Activated CD4-positive, CD25-positive, alpha-beta regulatory T cell (primary cell): ENCODE data around the gene FOXP3.
"Not testable (repeated sequence)": the region's sequence is repeated elsewhere in the genome, so short reads cannot be mapped to it uniquely, and the experiment has no call there.

Source experiments
- DNase-seq, 4 experiments: peaks; one replicate each; lab custom pipeline; 2025; lab: John Stamatoyannopoulos, UW

The FOXP3 gene, protein sequence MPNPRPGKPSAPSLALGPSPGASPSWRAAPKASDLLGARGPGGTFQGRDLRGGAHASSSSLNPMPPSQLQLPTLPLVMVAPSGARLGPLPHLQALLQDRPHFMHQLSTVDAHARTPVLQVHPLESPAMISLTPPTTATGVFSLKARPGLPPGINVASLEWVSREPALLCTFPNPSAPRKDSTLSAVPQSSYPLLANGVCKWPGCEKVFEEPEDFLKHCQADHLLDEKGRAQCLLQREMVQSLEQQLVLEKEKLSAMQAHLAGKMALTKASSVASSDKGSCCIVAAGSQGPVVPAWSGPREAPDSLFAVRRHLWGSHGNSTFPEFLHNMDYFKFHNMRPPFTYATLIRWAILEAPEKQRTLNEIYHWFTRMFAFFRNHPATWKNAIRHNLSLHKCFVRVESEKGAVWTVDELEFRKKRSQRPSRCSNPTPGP

GRCh38 chrX:49264460-49264859 is at the start of gene FOXP3:
TSS of gene FOXP3 (minus strand) at chrX:49264710. CDS start at chrX:49258505, 6,205 bp downstream.
- DNase-seq: peak in 2 of 4 experiments; percentile 6 to 32

DNA sequence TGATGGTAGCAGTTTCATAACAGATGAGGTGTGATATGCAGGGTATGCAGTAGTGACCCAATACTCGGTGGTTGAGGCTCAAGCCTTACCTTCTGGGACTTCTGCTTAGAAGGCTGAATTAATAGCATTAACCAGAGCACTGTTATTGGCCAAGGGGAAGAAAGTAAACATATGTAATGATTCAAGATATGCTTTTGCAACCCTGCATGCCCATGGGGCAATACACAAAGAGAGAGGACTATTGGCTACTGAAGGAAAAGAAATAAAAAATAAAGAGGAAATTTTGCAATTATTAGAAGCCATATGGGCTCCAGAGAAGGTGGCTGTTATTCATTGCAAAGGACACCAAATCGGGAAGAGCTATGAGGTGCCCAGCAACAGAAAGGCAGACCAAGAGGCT is 47.7 kb upstream of the FOXP3 start:
- DNase-seq: no peak

GRCh38 chrX:49310371-49310770 is 45.9 kb upstream of the FOXP3 start:
- DNase-seq: no peak

GRCh38 chrX:49309401-49309981 is 45.0 kb upstream of the FOXP3 start:
- no peak for DNase-seq

DNA sequence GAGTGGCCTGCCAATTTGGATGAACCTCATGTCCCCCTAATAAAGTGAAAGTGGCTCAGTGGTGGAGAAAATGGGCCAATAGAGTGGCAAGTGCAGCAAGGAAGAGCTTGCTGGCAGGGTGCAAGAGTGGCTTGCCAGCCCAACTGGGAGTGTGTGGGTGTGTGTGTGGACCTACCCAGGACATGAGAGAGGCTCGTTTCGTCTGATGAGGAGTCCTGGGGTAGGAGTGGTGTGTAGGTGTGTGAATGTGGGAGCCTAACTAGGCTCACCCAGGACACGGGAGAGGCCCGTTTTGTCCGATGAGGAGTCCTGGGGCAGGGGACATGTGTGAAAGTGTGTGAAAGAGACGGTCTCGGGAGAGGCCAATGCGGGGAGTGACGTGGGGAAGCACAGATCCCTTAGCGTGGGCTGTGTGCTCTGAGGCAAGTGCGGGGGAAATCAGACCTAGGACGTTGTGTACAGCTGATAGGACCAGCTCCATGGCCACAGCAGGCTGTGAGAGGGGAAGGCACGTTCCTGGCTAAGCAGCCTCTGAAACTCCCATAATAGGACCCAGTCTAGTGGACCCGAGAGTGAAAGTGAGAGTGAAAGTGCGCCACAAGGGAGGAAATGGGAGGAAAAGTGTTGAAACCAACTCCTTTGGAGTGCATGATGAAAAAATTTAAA is 44.2 kb upstream of the FOXP3 start:
- DNase-seq: no peak

DNA sequence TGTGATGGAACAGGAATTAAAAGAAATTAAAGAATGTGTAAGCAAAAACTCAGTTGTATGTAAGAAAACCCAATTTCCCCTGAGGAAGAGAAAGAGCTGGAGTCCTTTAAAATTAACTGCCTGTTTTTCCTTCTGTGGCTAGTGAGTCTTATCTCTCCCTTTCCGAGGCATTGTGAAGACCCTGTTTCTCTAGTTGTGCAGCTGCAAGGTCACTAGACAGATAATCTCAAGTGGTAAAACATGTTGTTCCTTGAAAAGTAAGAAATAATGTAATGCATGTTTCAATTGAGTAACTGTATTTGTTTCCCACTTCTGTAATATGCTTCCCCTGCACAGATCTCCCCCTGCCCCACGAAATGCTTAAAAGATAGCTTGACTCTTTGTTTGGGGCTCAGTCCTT is 43.3 kb upstream of the FOXP3 start:
- not testable (repeated sequence) for DNase-seq

DNA sequence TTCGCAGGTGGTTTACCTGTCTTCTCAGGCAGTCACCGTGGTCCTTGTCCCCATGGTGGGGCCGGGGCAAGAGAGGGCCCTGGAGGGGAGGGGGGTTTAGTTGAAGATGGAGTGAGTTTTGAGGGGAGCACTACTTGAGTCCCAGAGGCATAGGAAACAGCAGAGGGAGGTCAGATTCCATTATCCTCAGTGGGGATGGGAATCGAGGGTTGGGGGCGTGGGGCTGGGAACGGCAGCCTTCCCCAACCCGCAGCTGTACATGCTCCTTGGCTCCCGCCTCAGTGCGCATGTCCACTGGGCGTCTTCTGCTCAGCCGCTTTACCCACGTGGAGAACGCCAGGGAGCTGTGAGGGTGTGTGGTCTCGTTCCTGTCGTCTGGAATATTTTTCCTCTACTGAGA is 38.8 kb upstream of the FOXP3 start, which contains the start of gene GAGE10:
Gene GAGE10 (plus strand): TSS at position 301 of the 400 bp plus-strand sequence. CDS start 1,214 bp downstream, outside the sequence.
- DNase-seq: no peak

GRCh38 chrX:49300703-49301102 is 36.2 kb upstream of the FOXP3 start:
- no peak for DNase-seq

DNA sequence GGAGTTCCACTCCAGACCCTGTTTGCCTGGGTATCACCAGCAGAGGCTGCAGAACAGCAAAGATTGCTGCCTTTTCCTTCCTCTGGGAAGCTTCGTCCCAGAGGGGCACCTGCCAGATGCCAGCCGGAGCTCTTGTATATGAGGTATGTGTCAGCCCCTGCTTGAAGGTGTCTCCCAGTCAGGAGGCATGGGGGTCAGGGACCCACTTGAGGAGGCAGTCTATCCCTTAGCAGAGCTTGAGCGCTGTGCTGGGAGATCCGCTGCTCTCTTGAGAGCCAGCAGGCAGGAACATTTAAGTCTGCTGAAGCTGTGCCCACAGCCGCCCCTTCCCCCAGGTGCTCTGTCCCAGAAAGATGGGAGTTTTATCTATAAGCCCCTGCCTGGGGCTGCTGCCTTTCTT is 34.8 kb upstream of the FOXP3 start:
- not testable (repeated sequence) for DNase-seq

DNA sequence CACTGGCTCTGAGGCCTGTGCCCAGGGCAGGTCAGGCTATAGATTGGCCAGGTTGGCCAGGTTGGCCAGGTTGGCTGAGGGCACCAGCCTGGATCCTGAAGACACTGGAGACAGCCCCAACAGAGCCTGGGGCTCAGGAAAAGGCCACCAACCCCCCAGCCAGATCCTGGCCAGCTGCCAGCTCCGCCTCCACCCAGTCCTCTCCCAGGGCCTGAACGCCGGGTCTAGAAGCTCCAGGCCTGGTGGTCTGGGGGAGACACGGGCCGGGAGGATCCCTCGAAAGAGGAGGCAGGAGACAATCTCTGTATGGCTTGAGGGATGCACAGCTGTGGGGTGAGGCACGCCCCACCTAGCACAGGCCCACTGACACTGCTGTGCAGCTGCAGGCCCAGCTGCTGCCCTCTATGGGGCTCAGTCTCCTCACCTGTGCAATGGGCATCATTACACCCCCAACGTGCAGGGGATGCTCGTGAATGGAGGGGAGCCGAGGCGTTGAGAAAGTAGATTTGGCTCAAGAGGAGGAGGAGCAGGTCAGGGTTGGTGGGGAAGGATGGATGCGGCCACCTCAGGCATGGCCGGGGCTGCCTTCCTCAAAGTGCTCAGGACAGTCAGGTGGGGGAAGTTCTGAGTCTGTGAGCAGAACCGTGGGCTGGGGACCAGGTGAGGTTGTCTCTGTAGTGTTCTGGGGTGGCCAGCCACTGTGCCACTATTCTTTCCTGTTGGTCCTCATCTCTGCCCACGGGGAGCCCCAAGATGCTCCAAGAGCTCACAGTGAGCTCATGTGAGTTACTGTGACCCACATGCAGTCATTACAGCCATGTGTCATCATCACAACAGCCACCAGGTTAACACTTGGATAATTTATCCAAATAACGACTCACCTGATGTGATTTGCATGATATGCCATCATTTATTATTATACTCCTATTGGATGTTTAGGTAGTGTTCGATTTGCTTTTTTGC is 28.2 kb upstream of the FOXP3 start:
- no peak for DNase-seq

DNA sequence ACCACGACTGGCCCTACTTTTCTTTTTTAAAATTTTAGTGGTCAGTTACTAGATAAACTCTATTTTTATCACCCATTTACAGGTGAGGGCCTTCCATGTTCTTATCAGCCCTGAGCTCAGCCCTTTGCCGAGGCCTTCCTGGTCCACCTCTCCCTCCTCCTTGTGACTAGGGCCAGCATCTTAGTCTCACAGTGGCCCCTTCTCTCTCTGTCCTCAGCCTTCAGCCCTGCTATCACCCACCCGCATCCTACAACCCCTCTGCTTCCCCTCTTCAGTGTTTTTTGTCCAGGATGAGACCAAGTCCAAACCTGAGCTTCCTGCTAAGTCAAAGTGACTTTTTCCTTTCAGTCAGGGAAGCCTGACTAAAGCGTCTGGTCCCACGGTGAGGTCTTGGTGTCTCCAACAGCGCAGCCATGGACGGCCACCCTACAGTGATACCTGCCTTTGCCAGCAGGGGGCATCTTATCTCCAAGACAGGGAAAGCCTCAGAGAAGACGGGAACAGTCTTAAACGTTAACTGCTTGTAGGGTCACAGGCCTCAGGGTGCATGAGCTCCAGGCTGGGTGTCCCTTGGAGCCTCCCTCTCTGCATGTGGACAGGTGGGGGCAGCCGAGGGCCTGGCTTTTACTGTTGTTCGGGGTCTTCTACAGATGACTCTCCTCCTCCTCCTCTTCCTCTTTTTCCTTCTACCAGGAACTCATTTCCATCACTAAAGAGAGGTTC is 27.3 kb upstream of the FOXP3 start:
- peak; percentile 29 to 59 (median 42) for DNase-seq

DNA sequence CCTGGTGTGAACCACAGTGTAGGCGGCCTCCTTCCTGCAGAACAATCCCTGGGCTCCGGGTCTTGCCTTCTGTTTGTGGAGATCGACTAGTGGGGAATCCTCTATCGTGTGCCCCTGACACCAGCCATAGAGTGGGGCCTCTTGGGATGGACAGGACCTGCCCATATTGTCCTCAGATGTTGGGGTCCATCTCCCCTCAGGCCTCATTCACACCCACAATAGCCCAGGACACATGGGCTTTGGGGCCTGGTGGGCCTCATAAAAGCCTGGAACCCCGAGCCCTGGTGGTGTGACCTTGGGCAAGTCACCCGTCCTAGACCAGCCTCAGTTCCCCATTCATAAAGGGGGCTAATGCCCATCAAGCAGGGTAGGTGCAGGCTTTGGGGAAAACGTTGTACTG is 25.7 kb upstream of the FOXP3 start:
- no peak for DNase-seq

DNA sequence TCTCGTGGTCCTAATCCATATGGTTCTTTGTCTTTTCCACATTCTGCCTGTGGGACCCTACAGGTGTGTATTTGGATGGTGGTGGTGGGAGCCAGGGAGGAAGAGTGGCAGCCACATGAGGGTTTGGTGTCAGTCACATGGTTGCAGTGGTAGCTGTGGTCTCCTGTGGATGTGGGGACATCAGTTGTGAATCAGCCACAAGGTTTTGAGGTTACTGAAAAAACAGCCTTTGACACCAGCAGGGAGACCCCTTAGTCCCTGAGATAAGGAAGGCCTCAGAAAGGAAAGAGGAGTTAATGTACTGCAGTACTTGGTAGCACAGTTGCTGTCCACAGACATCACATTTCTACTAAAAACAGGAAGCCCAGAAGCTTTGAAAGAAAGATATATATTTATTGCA is 23.2 kb upstream of the FOXP3 start:
- DNase-seq: no peak

DNA sequence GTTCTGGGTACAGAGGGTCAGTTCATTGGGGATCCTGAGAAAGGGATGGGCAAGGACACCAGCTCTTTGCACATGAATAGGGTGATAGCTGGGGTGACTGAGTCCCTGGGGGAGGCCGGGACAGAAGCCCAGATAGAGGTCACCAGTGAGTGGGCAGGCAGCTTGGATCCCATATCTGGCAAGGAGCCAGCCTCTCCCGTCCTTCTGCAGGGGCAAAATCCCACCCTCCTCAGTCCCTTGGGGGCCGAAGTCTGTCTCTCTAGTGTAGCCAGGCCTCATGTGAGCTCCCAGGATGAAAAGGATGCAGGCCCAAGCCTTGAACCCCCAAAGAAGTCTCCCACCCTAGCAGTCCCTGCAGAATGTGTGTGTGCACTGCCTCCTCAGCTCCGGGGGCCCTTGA is 22.1 kb upstream of the FOXP3 start:
- DNase-seq: no peak

DNA sequence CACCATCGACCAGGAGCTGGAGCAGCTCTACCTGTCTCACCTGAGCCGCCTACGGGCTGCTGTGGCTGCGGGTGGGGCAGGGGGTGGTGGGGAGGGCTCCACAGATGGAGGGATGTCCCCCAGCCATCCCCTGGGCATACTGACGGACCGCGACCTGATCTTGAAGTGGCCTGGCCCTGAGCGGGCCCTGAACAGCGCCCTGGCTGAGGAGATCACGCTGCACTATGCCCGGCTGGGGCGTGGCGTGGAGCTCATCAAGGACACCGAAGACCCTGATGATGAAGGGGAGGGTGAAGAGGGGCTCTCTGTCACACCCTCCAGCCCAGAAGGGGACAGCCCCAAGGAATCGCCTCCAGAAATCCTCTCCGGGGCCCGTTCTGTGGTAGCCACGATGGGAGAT is 21.6 kb upstream of the FOXP3 start:
- DNase-seq: no peak

DNA sequence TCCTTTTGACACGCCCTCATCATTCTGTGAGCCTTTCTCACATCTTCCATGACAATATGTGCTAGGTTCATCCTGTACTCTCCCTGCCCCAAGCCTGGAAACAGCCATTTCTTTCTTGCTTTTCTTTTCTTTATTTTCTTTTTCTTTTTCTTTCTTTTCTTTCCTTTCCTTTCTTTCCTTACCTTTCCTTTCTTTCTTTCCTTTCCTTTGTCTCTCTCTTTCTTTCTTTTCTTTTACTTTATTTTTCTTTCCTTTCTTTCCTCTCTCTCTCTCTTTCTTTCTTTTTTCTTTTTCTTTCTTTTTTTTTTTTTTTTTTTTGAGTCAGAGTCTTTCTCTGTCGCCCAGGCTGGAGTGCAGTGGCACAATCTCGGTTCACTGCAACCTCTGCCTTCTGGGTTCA is 19.7 kb upstream of the FOXP3 start:
- DNase-seq: no peak

DNA sequence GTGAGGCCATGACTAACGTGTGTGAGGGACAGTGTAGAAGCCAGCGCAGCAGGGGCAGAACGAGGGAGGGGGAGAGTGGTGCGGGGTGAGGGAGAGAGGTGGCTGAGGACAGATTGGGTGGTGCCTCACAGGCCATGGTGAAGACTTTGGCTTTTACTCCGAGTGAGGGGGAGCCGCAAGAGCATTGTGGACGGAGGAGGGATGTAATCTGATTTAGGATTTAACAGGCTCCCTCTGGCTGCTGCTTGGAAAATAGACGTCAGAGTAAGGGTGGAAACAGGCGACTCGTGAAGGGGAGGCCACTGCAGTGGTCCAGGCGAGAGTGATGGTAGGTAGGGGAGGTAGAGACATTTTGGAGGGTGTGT is 18.1 kb upstream of the FOXP3 start:
- no peak for DNase-seq

DNA sequence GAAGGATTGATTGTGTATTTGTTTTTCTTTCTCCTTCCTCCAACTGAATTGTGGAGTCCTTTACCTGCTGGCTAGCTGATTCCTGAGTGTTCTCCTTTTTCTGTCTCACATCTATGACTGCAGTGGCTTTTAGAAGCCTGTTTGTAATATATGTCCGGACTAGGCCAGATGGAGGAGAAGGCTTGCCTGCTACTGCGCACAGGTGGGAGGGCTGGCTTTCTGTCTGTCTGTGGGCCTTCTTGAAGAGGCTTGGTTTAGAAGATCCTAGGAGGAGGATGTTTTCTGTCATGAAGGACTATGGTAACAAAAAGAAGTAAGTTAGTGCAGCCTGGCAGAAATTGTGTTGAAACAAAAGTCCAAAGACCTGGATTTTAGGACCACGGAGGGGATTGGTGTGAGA is 13.6 kb upstream of the FOXP3 start:
- no peak for DNase-seq

- DNase-seq: no peak
Observed at GRCh38 chrX:49277535-49277830, 13.0 kb upstream of the FOXP3 start.

DNA sequence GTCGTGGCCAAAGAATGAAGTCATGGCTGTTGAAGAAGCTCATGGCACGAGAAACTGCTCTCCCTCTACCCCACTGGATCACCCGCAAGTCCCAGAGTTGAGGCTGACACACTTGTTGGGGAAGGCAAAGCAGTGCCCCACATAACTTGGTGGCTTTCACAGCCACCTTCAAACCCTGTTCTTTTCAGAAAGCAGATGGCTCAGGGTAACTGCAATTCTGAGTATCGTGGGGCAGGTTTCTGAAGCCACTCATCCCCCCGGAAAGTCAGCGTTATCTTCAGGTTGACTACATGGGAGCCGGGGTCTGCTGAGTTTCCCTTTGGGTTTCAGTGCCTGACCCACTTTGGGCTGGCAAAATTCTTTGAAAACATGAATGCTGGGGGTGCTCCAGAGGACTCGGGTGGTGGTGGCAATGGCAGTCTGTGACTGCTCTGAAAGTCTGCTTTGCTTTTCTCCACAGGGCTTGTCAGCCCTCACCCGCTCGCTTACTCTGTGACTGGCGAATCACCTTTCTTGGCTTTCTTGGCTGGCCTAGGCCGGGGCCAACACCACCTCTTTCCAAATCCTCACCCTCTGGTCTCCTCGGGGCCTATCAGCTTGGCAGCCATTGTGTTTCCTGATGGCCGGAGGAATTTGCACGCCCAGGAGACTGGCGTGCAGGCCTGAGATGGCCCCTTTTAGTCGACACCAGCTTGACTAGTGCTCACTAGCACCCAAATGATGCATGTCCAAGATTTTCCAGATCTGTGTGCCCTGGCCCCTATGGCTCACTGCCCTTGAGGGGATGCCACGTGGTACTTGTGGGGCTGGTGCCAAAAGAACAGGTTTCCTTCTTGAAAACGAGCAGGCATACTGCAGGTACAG is 12.4 kb upstream of the FOXP3 start:
- peak in 1 of 4 experiments; percentile 13 for DNase-seq
